ENCODE data around the gene MTFR1L.
A peak's percentile ranks its signal among the peaks of the same experiment; 100 is the strongest.

Gene MTFR1L

DNA sequence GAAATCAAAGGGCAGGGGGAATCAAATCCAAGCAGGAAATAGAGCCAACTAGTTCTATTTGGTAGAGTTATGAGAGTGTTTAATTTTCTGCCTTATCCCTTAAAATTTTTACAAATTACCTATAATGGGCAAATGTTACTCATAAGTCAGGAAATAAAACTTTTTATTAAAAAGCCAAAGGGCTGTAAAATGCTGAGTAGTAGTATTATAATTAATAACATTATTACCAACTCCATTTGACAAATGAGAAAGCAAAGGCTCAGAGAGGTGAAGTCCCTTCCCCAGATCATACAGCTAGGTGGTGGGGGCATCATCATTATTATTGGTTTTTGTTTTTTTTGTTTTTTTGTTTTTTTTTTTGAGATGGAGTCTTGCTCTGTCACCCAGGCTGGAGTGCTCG lies 16.4 kb upstream of the MTFR1L start:
- H3K4me3 ChIP-seq (replicated peaks in 1 of 2; ENCODE audit: low read depth in 2 of 2, low read length in 2 of 2): no peak overlapping the region
- DNase-seq (ENCODE audit: low read depth in 2 of 2): no peak
- TF ChIP-seq, protein P1, sequence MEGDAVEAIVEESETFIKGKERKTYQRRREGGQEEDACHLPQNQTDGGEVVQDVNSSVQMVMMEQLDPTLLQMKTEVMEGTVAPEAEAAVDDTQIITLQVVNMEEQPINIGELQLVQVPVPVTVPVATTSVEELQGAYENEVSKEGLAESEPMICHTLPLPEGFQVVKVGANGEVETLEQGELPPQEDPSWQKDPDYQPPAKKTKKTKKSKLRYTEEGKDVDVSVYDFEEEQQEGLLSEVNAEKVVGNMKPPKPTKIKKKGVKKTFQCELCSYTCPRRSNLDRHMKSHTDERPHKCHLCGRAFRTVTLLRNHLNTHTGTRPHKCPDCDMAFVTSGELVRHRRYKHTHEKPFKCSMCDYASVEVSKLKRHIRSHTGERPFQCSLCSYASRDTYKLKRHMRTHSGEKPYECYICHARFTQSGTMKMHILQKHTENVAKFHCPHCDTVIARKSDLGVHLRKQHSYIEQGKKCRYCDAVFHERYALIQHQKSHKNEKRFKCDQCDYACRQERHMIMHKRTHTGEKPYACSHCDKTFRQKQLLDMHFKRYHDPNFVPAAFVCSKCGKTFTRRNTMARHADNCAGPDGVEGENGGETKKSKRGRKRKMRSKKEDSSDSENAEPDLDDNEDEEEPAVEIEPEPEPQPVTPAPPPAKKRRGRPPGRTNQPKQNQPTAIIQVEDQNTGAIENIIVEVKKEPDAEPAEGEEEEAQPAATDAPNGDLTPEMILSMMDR (IDR thresholded peaks at IDR 0.05; ENCODE audit: low read depth, low read length): no peak

DNA sequence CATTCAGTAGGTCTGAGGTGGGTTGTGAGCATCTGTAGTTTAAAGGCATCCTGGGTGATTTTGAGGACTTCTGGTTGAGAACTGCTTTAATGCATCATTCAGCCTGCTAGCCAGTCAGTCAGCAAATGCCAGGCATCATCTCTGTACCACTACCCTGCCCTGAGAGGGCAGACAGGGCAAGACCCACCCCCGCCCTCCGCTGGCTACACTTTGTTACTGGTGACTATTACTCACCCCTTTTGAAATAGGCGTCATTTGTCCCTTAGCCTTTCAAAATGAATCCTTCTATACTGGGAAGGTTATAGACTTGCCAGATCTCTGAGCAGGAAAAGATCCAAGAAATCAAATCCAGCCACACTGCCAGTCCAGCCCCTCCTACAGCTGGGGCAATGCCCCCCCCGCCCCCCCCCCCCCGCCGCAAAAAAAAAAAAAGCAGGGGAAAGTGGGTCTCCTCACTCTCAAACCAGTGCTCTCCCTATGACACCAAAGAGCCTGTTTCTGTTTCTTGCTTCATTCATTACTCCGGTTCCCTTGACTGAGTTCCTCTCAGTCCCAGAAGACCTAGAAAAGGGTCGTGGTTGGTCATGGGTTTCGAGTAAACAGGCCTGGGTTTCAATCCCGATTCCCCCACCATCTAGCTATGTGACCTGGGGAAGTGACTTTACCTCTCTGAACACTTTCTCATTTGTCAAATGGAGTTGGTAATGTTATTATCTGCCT lies 15.3 kb upstream of the MTFR1L start:
- DNase-seq (ENCODE audit: low read depth in 2 of 2): peak; percentile 40 to 55
- H3K4me3 ChIP-seq (replicated peaks in 1 of 2; ENCODE audit: low read depth in 2 of 2, low read length in 2 of 2): no peak overlapping the region
- TF ChIP-seq, protein P1 (IDR thresholded peaks at IDR 0.05; ENCODE audit: low read depth, low read length): no peak

DNA sequence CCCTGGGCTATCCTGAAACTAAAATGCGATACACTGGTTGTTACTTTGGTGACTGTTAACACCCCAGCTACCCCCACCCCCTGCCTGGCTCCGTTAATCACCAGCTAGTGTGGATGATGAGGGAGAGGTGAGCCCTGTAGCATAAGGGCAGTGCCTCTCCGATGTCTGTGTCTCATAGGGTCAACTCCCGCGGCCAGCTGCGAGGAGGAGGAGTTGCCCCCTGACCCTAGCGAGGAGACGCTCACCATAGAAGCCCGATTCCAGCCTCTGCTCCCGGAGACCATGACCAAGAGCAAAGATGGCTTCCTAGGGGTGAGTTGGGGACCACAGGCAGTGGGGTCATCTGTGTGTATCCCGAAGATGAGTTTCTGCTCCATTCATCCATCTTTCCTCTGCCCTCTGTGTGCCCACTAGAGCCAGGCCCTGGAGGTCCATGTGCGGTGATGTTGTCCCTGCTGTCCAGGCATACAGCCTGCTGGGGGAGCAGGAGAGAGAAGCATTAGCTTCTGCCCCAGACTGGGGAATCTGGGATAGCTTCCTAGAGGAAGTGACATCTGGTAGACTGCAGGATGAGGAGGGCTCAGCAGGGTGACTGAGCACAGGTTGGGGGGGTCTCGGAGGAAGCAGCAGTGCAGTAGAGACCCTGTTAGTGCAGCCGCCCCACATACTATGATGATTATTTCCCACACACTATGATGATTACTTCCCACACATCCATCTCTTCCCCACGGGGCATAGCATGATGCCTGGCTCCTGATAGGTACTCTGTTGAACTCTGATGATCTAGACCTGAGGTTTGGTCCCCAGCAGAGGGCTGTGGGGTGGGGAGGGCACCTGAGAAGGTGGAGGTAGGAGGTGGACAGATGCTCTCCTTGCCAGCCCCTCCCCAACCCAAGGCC lies 14.5 kb upstream of the MTFR1L start:
- H3K4me3 ChIP-seq (replicated peaks in 1 of 2; ENCODE audit: low read depth in 2 of 2, low read length in 2 of 2): no peak overlapping the region
- TF ChIP-seq, protein P1 (IDR thresholded peaks at IDR 0.05; ENCODE audit: low read depth, low read length): no peak
- DNase-seq (ENCODE audit: low read depth in 2 of 2): no peak

DNA sequence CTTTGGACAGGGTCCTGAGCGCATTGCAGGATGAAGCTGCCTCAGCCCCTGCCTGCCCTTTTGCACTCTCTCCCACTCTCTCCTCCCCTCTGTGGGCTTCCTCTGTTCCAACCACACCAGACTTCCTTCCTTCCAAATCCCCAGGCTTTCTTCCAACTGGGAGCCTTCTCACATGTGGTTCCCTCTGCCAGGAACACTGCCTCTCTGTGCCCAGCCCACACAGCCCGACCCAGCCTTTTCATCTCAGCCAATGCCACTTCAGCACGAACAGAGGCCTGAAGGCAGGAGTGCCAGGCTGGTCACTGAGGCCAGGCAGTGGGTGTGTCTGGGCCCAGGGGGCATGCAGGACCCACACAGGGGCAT lies 13.9 kb upstream of the MTFR1L start:
- DNase-seq (ENCODE audit: low read depth in 2 of 2): peak in 1 of 2 donors; percentile 82
- no peak overlapping the region for H3K4me3 ChIP-seq (replicated peaks in 1 of 2; ENCODE audit: low read depth in 2 of 2, low read length in 2 of 2)
- TF ChIP-seq, protein P1 (IDR thresholded peaks at IDR 0.05; ENCODE audit: low read depth, low read length): no peak

DNA sequence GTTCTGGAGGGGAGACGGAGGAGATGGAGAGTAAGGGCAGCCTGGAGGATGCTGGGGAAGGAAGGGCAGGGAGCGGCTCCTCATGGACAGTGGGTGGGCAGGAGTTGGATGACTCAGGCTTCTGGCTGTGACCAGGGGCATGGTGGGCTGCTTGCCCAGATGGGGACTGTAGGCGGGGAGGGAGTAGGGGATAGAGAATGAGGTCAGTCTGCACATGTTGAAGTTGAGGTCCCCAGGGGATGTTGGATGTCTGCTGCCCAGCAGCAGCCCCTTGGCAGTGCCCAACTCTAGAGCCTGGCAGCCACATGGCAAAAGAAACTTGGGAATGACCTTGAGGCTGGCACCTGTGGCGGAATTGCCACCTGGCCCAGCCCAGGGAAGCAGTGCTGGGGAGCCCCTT lies 13.3 kb upstream of the MTFR1L start:
- peak in 1 of 2 donors; percentile 76 for DNase-seq (ENCODE audit: low read depth in 2 of 2)
- TF ChIP-seq, protein P1 (IDR thresholded peaks at IDR 0.05; ENCODE audit: low read depth, low read length): no peak
- no peak overlapping the region for H3K4me3 ChIP-seq (replicated peaks in 1 of 2; ENCODE audit: low read depth in 2 of 2, low read length in 2 of 2)

DNA sequence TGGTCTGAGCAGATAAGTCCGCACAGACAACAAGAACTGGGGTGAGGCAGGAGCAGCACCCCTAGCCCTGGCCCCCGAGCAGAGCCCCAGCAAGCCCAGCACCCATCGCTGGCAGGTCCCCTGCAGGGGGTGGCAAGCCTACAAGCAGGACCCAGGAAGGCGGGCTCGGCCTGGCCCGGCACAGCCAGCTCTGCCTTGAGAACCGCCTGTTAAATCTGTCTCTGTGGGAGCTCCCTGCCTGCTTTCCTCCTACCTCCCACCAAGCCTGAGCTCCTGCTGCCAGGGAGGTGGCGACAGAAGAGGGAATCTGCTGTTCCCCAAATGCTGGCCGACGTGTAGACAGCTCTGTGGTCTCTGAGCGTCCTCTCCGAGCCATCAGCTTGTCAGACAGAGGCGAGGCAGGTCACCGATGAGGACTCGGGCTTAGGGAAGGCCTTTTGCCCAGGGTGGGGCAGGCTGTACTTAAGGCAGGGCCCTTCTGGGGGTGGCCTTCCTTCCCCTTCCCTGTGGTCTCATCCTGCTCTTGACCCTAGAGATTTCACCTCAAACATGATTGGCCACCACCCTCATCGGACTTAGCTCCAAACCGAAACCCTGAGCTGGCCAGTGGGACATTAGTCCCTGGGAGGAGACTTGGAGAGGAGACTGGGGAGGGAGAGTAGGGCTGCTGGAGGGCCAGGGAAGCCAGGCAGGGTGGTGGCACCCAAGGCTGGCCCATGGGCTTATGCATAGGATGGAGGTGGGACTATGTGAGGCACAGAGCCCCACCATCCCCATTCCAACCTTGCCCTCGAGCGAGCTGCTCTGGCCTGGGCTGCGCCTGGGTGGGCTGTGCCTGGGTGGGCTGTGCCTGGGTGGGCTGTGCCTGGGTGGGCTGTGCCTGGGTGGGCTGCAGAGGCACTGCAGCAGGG lies 12.0 kb upstream of the MTFR1L start:
- H3K4me3 ChIP-seq (replicated peaks in 1 of 2; ENCODE audit: low read depth in 2 of 2, low read length in 2 of 2): no peak overlapping the region
- TF ChIP-seq, protein P1 (IDR thresholded peaks at IDR 0.05; ENCODE audit: low read depth, low read length): no peak
- no peak for DNase-seq (ENCODE audit: low read depth in 2 of 2)

Measured in cardiac fibroblast (primary cell).